Type B pancreatic cell (in vitro differentiated cells): Measurements from ENCODE around the gene HNRNPL. TPM values are rescaled to one million over a fixed set of nuclear protein-coding genes. Genes with fewer than 3 reads are reported as not detected.
"Not testable (repeated sequence)": the region's sequence is repeated elsewhere in the genome, so short reads cannot be mapped to it uniquely, and the experiment has no call there.

Source experiments
- DNase-seq: peaks from one replicate; pipeline ENCODE4 v3.0.0; 2021; ENCODE audit warnings: mixed read lengths; ENCODE audit not compliant: unreplicated experiment; ENCODE audit errors: extremely low spot score
- H3K27ac Mint-ChIP-seq: 2 replicates; pipeline ENCODE4 v1.8.0; 2021; ENCODE audit warnings: mild to moderate bottlenecking, mixed read lengths
- H3K27me3 Mint-ChIP-seq: 2 replicates; pipeline ENCODE4 v1.8.0; 2021; ENCODE audit warnings: mixed read lengths
- H3K36me3 Mint-ChIP-seq: 2 replicates; pipeline ENCODE4 v1.8.0; 2021; ENCODE audit warnings: mixed read lengths
- H3K4me1 Mint-ChIP-seq: one replicate; pipeline ENCODE4 v1.8.0; 2021; ENCODE audit warnings: mixed read lengths; ENCODE audit not compliant: unreplicated experiment
- H3K4me3 Mint-ChIP-seq: 2 replicates; pipeline ENCODE4 v1.8.0; 2021; ENCODE audit warnings: mild to moderate bottlenecking, mixed read lengths
- H3K9me3 Mint-ChIP-seq: 2 replicates; pipeline ENCODE4 v1.8.0; 2021; ENCODE audit warnings: mixed read lengths
- CTCF ChIP-seq: fragments of 200-600 bp; sonication (generic); conservative IDR thresholded peaks from 2 replicates; pipeline ENCODE4 v1.5.0; 2021; ENCODE audit warnings: antibody characterized with exemption, mild to moderate bottlenecking
- total RNA-seq: library from RNA; stranded (reverse); gene quantifications from 2 replicates; pipeline ENCODE4 v1.2.1, GENCODE V29; 2021; ENCODE audit warnings: low replicate concordance

HNRNPL gene
- total RNA-seq, 1 donor from 2014 or later: 451 TPM

- Mint-ChIP-seq H3K9me3 (peaks cover 5% of the 10 kb centered on the region), H3K4me3 (no peak overlapping the region), H3K36me3 (peaks cover 4% of the 10 kb centered on the region), H3K27me3 (peaks cover 3% of the 10 kb centered on the region), H3K4me1 (peaks cover 4% of the 10 kb centered on the region), H3K27ac (no peak overlapping the region)
- DNase-seq: no peak
- no peak for TF ChIP-seq CTCF
These were observed 54.2 kb downstream of the HNRNPL start for GRCh38 chr19:38795549-38795948.

GRCh38 chr19:38793671-38794070 is 56.1 kb downstream of the HNRNPL start:
- Mint-ChIP-seq H3K27me3 (peaks cover 3% of the 10 kb centered on the region), H3K4me1 (peaks cover 4% of the 10 kb centered on the region), H3K9me3 (no peaks in the 10 kb centered on the region), H3K27ac (no peak overlapping the region), H3K36me3 (no peaks in the 10 kb centered on the region), H3K4me3 (no peak overlapping the region)
- TF ChIP-seq CTCF: no peak
- DNase-seq: no peak

GRCh38 chr19:38793177-38793576 is 56.6 kb downstream of the HNRNPL start:
- Mint-ChIP-seq H3K9me3 (no peaks in the 10 kb centered on the region), H3K27me3 (peaks cover 3% of the 10 kb centered on the region), H3K4me3 (peak overlapping the region; percentile 54), H3K36me3 (no peaks in the 10 kb centered on the region), H3K27ac (peak overlapping the region; percentile 68), H3K4me1 (peaks cover 4% of the 10 kb centered on the region)
- DNase-seq: no peak
- no peak for TF ChIP-seq CTCF

- Mint-ChIP-seq H3K27ac (peak overlapping the region; percentile 68), H3K4me3 (no peak overlapping the region), H3K9me3 (no peaks in the 10 kb centered on the region), H3K36me3 (no peaks in the 10 kb centered on the region), H3K27me3 (peaks cover 3% of the 10 kb centered on the region), H3K4me1 (peaks cover 4% of the 10 kb centered on the region)
- no peak for TF ChIP-seq CTCF
- no peak for DNase-seq
These were observed 57.3 kb downstream of the HNRNPL start for GRCh38 chr19:38792250-38793111.

- DNase-seq, H3K4me1 Mint-ChIP-seq, H3K27ac Mint-ChIP-seq, H3K4me3 Mint-ChIP-seq, H3K9me3 Mint-ChIP-seq, H3K27me3 Mint-ChIP-seq, H3K36me3 Mint-ChIP-seq: not testable (repeated sequence)
These were observed 58.2 kb downstream of the HNRNPL start for GRCh38 chr19:38791451-38792064.

- H3K27ac Mint-ChIP-seq, H3K27me3 Mint-ChIP-seq, H3K36me3 Mint-ChIP-seq, H3K9me3 Mint-ChIP-seq, H3K4me3 Mint-ChIP-seq, DNase-seq, H3K4me1 Mint-ChIP-seq: not testable (repeated sequence)
These were observed 59.0 kb downstream of the HNRNPL start for GRCh38 chr19:38790507-38791403.
